Purkinje cell (primary cell): ENCODE results near the gene MAP2K1. TPM values are rescaled to one million over a fixed set of nuclear protein-coding genes. Genes with fewer than 3 reads are reported as not detected.

ENCODE experiments used
- polyA plus RNA-seq: library from polyadenylated mRNA; unstranded; fragments of >200 nt; fragmentation: Nextera tagmentation; gene quantifications from 2 replicates; pipeline ENCODE4 v1.2.1, GENCODE V29; 2014

Gene MAP2K1
- polyA plus RNA-seq: 110 and 166 TPM in 2 replicates

DNA sequence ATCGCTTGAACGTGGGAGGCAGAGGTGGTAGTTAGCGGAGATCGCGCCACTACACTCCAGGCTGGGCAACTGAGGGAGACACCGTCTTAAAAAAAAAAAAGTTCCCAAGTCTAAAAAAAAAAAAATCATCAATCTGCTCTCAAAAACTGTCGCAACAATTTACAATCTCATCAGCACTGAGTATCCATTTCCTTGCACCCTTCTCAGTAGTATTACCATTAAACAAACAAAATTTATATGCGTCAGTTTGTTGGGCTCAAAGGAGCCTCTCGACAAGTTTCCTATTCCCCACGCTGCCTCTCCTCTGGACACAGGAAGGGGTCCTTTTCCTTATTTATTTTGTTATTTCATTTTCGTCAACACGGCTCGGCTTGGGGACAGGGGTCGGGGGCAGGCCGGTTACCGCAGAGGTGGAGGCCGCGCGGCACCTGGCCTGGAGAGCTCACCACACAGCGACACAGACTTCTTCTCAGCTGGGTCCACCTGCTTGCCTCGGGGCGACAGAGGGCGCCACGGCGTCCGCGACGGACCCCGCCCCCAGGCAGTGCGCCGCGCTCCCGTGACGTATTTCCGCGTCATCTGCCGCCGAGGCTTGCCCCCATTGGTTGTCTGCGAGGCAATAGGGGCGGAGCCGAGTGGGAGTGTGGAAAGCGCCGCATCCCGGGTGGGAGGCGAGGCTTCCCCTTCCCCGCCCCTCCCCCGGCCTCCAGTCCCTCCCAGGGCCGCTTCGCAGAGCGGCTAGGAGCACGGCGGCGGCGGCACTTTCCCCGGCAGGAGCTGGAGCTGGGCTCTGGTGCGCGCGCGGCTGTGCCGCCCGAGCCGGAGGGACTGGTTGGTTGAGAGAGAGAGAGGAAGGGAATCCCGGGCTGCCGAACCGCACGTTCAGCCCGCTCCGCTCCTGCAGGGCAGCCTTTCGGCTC is at the start of gene MAP2K1:
TSS of gene MAP2K1 (plus strand) at position 709 of the 920 bp plus-strand sequence. CDS start 436 bp downstream, outside the sequence.

DNA sequence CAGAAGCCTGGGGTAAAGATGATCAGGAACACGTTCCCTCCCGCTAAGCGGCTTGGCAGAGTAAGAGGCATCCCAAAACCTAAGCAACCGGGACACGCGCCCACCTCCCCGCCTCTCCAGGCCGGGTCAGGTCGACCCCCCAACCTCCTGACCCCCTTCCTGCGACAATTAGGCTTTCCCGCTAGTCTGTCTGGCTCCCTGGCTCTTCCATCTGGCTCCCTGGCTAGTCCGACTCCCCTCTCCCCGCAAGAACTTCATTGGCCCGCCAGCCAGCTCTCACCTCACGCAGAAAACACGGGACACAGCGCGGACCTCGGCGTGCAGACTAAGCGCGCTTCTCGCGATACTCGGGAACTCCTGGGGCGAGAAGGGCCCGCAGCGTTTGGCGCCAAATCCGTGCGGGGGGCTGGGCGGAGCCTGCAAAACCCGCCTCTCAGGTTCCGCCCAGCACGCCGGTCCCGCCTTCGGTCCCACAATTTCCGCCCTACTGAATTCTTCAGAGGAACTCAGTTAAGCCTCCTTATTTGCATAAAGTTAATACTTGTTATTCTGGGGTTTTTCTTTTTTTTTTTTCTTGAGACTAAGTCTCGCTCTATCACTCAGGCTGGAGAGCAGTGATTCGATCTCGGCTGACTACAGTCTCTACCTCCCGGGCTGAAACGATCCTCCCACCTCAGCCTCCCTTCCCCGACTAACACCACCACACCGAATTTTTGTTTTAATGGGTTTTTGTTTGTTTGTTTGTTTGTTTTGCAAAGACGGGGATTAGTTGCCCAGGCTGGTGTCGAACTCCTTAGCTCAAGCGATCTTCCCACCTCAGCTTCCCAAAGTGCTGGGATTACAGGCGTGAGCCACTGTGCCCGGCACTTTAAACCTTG is 30.1 kb upstream of the MAP2K1 start, which contains the start of gene TIPIN:
TSS of gene TIPIN (minus strand) at position 327 of the 878 bp plus-strand sequence. CDS start 3,738 bp downstream, outside the sequence.

DNA sequence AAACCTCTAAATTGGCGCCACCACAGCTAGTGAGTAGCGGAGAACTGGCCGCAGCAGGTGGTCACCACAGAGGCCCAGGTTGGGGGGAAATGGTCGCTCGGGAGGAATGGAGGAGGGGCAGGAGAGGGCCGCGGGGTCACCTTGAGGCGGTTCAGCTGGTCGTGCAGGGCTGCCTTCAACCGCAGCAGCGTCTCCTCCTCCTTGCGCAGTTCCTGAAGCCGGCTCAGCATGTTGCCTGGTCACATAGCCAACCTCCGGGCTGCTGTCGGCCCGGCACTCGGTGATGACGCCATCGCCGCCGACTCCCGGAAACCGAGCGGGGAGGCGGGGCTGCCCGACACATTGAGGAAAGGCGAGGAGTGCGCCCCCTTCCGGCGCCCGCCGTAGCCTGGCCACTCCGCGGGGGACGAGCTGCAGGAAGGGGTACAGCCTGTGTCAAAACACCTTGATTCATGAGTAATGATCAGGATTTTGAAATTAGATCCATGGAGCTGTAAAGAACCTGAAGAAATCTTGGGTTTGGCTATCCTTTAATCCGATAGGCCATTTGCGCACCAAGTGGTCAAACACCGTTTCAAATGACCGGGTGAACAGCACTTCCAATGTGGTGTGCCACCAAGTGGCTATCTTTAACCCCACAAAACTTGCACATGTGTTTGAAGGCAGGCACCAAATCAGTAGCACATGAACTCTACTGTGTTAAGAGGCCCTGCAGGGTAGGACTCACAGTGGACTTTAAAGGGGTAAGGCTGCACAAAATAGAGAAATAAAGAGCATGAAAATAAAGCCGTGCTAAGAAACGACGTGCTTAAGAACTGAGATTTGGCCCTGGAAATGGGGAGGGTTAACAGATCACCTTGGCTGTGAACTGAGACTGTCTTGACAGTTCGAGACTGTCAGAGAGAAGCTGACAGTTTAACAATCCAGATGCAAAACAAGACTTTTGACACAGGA is 111.1 kb downstream of the MAP2K1 start, which contains the start of gene SNAPC5:
TSS of gene SNAPC5 (minus strand) at position 261 of the 954 bp plus-strand sequence. CDS start at position 230, 31 bp downstream.

DNA sequence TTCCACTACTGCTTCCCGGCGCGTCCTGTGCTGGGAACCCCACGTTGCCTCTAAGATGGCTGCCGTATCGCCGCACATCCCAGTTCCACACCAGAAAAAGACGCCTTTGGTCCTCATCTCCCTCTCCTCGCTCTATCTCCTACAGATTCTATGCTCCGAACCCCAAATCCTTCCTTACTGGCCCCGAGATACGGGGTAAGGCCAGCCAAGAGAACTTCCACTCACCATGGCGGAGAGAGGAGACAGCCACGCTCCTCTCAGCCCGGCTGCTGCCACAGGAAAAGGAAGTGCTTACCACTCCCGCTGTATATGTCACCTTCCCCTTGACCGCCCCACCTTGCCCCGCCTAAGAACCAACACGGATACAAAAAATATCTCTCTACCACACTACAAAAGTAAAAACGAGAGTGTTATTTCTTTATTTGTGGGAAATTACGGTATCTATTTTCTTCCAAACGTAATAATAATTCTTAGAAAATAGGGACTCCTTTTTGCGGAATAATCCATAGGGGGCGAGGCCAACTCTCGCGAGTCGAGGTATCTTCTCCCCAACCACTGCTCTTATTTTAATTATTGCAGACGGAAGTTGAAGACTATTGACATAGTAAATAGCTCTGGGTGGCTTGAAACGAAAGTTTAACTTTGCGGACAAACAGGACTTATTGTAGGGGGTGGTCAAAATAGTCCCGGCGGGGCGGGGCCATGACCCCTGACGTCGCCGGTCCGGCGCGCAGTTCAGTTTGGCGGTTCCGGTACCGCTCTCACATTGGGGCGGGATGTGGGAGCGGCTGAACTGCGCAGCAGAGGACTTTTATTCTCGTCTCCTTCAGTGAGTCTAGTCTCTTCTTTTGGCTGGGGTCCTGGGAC is 118.1 kb downstream of the MAP2K1 start, which contains the start of the genes RPL4 and ZWILCH:
TSS of gene RPL4 (minus strand) at position 293 of the 867 bp plus-strand sequence. CDS start at position 228, 65 bp downstream.
TSS of gene ZWILCH (plus strand) at position 764 of the 867 bp plus-strand sequence. CDS start at position 777, 13 bp downstream.

Other genes starting within 250 kb of the MAP2K1 start
- gene MEGF11, start 133.2 kb upstream of the MAP2K1 start, polyA plus RNA-seq: 0.44 and 1.1 TPM in 2 replicates
- 21.0 and 27.0 TPM in 2 replicates for gene DIS3L, start 93.3 kb upstream of the MAP2K1 start, polyA plus RNA-seq
- 18.1 and 18.4 TPM in 2 replicates for gene TIPIN, start 30.2 kb upstream of the MAP2K1 start, polyA plus RNA-seq
- gene SNAPC5, start 110.8 kb downstream of the MAP2K1 start, polyA plus RNA-seq: 150 and 167 TPM in 2 replicates
- gene RPL4, start 117.9 kb downstream of the MAP2K1 start, polyA plus RNA-seq: 356 and 382 TPM in 2 replicates
- 29.7 and 52.3 TPM in 2 replicates for gene ZWILCH, start 118.4 kb downstream of the MAP2K1 start, polyA plus RNA-seq
- 0.39 TPM in 1 of 2 replicates, not detected in the other for gene LCTL, start 179.1 kb downstream of the MAP2K1 start, polyA plus RNA-seq